ENCODE data around the gene ATP8B3.

The ATP8B3 gene

GRCh38 chr19:1742989-1743696 is 68.9 kb downstream of the ATP8B3 start:
- TF ChIP-seq, protein P1, sequence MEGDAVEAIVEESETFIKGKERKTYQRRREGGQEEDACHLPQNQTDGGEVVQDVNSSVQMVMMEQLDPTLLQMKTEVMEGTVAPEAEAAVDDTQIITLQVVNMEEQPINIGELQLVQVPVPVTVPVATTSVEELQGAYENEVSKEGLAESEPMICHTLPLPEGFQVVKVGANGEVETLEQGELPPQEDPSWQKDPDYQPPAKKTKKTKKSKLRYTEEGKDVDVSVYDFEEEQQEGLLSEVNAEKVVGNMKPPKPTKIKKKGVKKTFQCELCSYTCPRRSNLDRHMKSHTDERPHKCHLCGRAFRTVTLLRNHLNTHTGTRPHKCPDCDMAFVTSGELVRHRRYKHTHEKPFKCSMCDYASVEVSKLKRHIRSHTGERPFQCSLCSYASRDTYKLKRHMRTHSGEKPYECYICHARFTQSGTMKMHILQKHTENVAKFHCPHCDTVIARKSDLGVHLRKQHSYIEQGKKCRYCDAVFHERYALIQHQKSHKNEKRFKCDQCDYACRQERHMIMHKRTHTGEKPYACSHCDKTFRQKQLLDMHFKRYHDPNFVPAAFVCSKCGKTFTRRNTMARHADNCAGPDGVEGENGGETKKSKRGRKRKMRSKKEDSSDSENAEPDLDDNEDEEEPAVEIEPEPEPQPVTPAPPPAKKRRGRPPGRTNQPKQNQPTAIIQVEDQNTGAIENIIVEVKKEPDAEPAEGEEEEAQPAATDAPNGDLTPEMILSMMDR (conservative IDR thresholded peaks at IDR 0.05; ENCODE audit: control insufficient read depth, insufficient read depth, low read depth, low read length) = no peak
- DNase-seq (ENCODE audit: low read depth) = no peak
- H3K4me3 ChIP-seq (ENCODE audit: control insufficient read depth, low read depth, low read length) = no peak overlapping the region

DNA sequence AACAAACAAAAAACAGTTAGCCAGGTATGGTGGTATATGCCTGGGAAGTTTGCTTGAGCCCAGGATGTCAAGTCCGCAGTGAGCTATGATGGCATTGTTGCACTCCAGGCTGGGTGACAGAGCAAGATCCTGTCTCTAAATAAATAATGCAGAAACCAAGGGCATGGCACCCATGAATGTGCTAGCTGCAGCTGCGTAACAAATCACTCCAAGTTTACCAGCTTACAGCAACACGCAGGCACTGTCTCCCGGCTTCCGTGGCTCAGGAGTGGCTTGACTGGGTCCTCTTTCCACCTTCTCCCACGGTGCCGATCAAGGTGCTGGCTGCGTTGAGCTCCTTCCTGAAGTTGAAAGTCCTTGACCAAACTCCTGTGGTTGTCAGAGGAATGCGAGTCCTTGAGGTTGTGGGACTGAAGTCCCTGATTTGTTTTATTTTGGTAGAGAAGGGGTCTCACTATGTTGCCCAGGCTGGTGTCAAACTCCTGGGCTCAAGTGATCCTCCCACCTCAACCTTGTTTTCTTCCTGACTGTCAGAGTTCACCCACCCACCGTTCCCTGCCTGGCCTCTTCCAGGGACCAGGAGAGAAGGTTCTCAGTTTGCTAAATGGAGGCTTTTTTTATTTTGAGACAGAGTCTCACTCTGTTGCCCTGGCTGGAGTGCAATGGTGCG is 72.0 kb downstream of the ATP8B3 start:
- TF ChIP-seq, protein P1 (conservative IDR thresholded peaks at IDR 0.05; ENCODE audit: control insufficient read depth, insufficient read depth, low read depth, low read length) = no peak
- no peak overlapping the region for H3K4me3 ChIP-seq (ENCODE audit: control insufficient read depth, low read depth, low read length)
- DNase-seq (ENCODE audit: low read depth) = no peak

GRCh38 chr19:1736927-1737326 is 75.1 kb downstream of the ATP8B3 start:
- no peak overlapping the region for H3K4me3 ChIP-seq (ENCODE audit: control insufficient read depth, low read depth, low read length)
- TF ChIP-seq, protein P1 (conservative IDR thresholded peaks at IDR 0.05; ENCODE audit: control insufficient read depth, insufficient read depth, low read depth, low read length) = no peak
- no peak for DNase-seq (ENCODE audit: low read depth)

- no peak overlapping the region for H3K4me3 ChIP-seq (ENCODE audit: control insufficient read depth, low read depth, low read length)
- DNase-seq (ENCODE audit: low read depth) = no peak
- TF ChIP-seq, protein P1 (conservative IDR thresholded peaks at IDR 0.05; ENCODE audit: control insufficient read depth, insufficient read depth, low read depth, low read length) = no peak
Observed at GRCh38 chr19:1736280-1736679, 75.8 kb downstream of the ATP8B3 start.

DNA sequence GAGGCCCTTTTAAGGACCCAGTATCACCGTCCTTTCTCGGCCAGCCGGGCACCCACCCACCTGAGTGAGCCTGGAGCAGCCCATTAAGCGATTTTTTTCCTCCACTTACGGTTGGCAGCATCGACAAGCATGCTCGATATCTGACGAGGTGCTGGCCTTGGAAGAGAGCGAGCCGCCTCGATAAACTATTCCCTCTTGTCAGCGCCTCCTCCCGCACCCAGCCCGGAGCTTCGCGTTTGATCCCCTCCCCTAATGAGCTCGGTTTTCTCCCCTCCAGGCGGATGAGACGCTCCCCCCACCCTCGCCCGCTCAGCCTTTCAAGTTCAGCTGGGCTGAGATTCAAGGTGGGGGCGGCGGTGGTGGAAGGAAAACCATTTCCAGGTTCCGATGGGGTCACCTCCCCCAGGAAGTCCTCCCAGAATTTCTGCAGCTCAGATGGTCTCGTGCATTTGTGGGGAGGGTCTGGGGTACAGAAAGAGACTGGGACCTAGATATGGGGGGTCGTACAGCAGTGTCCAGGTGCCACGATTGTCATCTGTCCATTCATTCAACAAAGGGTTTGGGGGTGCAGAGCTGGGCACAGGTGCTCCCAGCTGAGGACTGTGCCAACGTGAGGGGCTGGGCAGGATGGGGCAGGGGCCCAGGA is 77.6 kb downstream of the ATP8B3 start:
- no peak overlapping the region for H3K4me3 ChIP-seq (ENCODE audit: control insufficient read depth, low read depth, low read length)
- DNase-seq (ENCODE audit: low read depth) = no peak
- TF ChIP-seq, protein P1 (conservative IDR thresholded peaks at IDR 0.05; ENCODE audit: control insufficient read depth, insufficient read depth, low read depth, low read length) = no peak

Measured in fibroblast of mammary gland (primary cell).